Measurements from ENCODE around the gene NYAP2. TPM values are rescaled to one million over a fixed set of nuclear protein-coding genes. Genes with fewer than 3 reads are reported as not detected.

NYAP2 gene
- total RNA-seq, 6 experiments from 2014 or later = not detected

GRCh38 chr2:225534037-225534436 is 134.5 kb downstream of the NYAP2 start:
- Mint-ChIP-seq H3K4me1 (ENCODE audit: low read depth) (no peaks in the 10 kb centered on the region), H3K27me3 (ENCODE audit: insufficient read depth) (peaks cover 8% of the 10 kb centered on the region), H3K4me3 (no peak overlapping the region), H3K36me3 (ENCODE audit: low read depth) (no peaks in the 10 kb centered on the region), H3K27ac (no peak overlapping the region), H3K9me3 (no peaks in the 10 kb centered on the region)
- DNase-seq = no peak
- TF ChIP-seq, protein P1, sequence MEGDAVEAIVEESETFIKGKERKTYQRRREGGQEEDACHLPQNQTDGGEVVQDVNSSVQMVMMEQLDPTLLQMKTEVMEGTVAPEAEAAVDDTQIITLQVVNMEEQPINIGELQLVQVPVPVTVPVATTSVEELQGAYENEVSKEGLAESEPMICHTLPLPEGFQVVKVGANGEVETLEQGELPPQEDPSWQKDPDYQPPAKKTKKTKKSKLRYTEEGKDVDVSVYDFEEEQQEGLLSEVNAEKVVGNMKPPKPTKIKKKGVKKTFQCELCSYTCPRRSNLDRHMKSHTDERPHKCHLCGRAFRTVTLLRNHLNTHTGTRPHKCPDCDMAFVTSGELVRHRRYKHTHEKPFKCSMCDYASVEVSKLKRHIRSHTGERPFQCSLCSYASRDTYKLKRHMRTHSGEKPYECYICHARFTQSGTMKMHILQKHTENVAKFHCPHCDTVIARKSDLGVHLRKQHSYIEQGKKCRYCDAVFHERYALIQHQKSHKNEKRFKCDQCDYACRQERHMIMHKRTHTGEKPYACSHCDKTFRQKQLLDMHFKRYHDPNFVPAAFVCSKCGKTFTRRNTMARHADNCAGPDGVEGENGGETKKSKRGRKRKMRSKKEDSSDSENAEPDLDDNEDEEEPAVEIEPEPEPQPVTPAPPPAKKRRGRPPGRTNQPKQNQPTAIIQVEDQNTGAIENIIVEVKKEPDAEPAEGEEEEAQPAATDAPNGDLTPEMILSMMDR (IDR thresholded peaks at IDR 0.05) = no peak

GRCh38 chr2:225534697-225535096 is 135.2 kb downstream of the NYAP2 start:
- TF ChIP-seq, protein P1 (IDR thresholded peaks at IDR 0.05) = no peak

GRCh38 chr2:225536036-225536435 is 136.5 kb downstream of the NYAP2 start:
- Mint-ChIP-seq H3K9me3 (no peaks in the 10 kb centered on the region), H3K4me1 (ENCODE audit: low read depth) (no peaks in the 10 kb centered on the region), H3K4me3 (no peak overlapping the region), H3K27me3 (ENCODE audit: insufficient read depth) (peaks cover 6% of the 10 kb centered on the region), H3K36me3 (ENCODE audit: low read depth) (no peaks in the 10 kb centered on the region), H3K27ac (no peak overlapping the region)
- DNase-seq = no peak
- TF ChIP-seq, protein P1 (IDR thresholded peaks at IDR 0.05) = no peak

More at GRCh38 chr2:225534697-225535096, 135.2 kb downstream of the NYAP2 start:
- H3K9me3 Mint-ChIP-seq = no peaks in the 10 kb centered on the region
- DNase-seq = no peak
- H3K27ac Mint-ChIP-seq = no peak overlapping the region
- no peaks in the 10 kb centered on the region for H3K4me1 Mint-ChIP-seq (ENCODE audit: low read depth)
- peaks cover 9% of the 10 kb centered on the region for H3K27me3 Mint-ChIP-seq (ENCODE audit: insufficient read depth)
- H3K36me3 Mint-ChIP-seq (ENCODE audit: low read depth) = no peaks in the 10 kb centered on the region
- no peak overlapping the region for H3K4me3 Mint-ChIP-seq

- Mint-ChIP-seq H3K27me3 (ENCODE audit: insufficient read depth) (peaks cover 6% of the 10 kb centered on the region; the same call in 1 of the 2 replicates), H3K4me1 (ENCODE audit: low read depth) (no peaks in the 10 kb centered on the region), H3K9me3 (no peaks in the 10 kb centered on the region), H3K4me3 (no peak overlapping the region), H3K27ac (no peak overlapping the region), H3K36me3 (ENCODE audit: low read depth) (no peaks in the 10 kb centered on the region)
- no peak for DNase-seq
- TF ChIP-seq, protein P1 (IDR thresholded peaks at IDR 0.05) = no peak
Observed at GRCh38 chr2:225543626-225544025, 144.1 kb downstream of the NYAP2 start.

DNA sequence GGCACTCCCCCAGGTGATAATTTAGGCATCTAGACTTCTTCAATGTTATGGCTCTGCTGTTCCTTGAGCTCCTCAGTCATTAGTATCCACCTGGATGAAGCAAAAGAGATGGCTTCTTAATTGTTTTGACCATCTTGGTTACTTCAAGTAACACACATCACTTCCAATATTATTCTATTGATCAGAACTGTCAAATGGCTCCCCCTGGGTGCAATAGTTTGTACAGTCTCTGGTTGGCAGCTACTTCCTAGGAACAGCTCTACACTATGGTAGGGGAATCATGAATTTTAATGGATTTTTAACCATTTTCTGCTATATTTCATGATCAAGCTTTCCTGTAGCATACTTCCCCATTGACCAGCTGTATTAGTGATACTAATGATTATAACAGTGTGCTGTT is 157.0 kb downstream of the NYAP2 start:
- Mint-ChIP-seq H3K27ac (no peak overlapping the region; the same call in 1 of the 2 replicates), H3K4me1 (ENCODE audit: low read depth) (no peaks in the 10 kb centered on the region), H3K4me3 (no peak overlapping the region), H3K27me3 (ENCODE audit: insufficient read depth) (peaks cover 7% of the 10 kb centered on the region; the same call in 1 of the 2 replicates), H3K9me3 (no peaks in the 10 kb centered on the region), H3K36me3 (ENCODE audit: low read depth) (no peaks in the 10 kb centered on the region)
- DNase-seq = no peak
- TF ChIP-seq, protein P1 (IDR thresholded peaks at IDR 0.05) = peak; percentile 24; the same call in 1 of the 2 replicates

Data from HFFc6 (cell line).